NCI-H2227 (cell line): Measurements from ENCODE around the gene CTDSPL.
"Not testable (repeated sequence)": the region's sequence is repeated elsewhere in the genome, so short reads cannot be mapped to it uniquely, and the experiment has no call there.

ENCODE experiments used
- DNase-seq: peaks from one replicate; lab custom pipeline; 2025; ENCODE audit not compliant: unreplicated experiment; lab: John Stamatoyannopoulos, UW

Gene CTDSPL

GRCh38 chr3:38031022-38031994 lies 169.6 kb downstream of the CTDSPL start:
- DNase-seq, result no peak

GRCh38 chr3:38032328-38032865 lies 170.7 kb downstream of the CTDSPL start:
- DNase-seq, result no peak

GRCh38 chr3:38033586-38033985 lies 171.9 kb downstream of the CTDSPL start:
- not testable (repeated sequence) for DNase-seq
